ENCODE data around the gene PPP1CB. TPM values are rescaled to one million over a fixed set of nuclear protein-coding genes. Genes with fewer than 3 reads are reported as not detected.

Gene PPP1CB
- 100 to 1,000 TPM; 185 to 201 TPM for total RNA-seq

GRCh38 chr2:28751252-28751955 lies at the start of gene PPP1CB:
TSS of gene PPP1CB (plus strand) at chr2:28751830. CDS start at chr2:28752125, 295 bp downstream.
- Mint-ChIP-seq H3K9me3 (no peaks in the 10 kb centered on the region), H3K27ac (peak within 1 kb of the TSS; percentile 96 to 99), H3K36me3 (peaks cover 17 to 23% of the 10 kb centered on the region in 2 donors)
- DNase-seq (ENCODE audit: low spot score in 2 of 2) (peak; percentile 95 to 98), ATAC-seq (peak; percentile 91)

GRCh38 chr2:28702415-28702861 lies 49.2 kb upstream of the PPP1CB start:
- Mint-ChIP-seq H3K9me3 (peaks cover 8 to 19% of the 10 kb centered on the region in 2 donors), H3K36me3 (no peaks in the 10 kb centered on the region), H3K27ac (peak overlapping the region in 1 of 2 donors; percentile 89)
- ATAC-seq (no peak), DNase-seq (ENCODE audit: low spot score in 2 of 2) (no peak)

- Mint-ChIP-seq H3K9me3 (peaks cover 8 to 19% of the 10 kb centered on the region in 2 donors), H3K27ac (no peak overlapping the region), H3K36me3 (no peaks in the 10 kb centered on the region)
- DNase-seq (ENCODE audit: low spot score in 2 of 2) (no peak), ATAC-seq (no peak)
Observed at GRCh38 chr2:28702878-28703277, 48.8 kb upstream of the PPP1CB start.

GRCh38 chr2:28704621-28705020 lies 47.0 kb upstream of the PPP1CB start:
- no peaks in the 10 kb centered on the region for H3K36me3 Mint-ChIP-seq
- DNase-seq (ENCODE audit: low spot score in 2 of 2) (no peak), ATAC-seq (no peak)
- peaks cover 8 to 19% of the 10 kb centered on the region in 2 donors for H3K9me3 Mint-ChIP-seq
- H3K27ac Mint-ChIP-seq: no peak overlapping the region

- Mint-ChIP-seq H3K9me3 (peaks cover 8 to 19% of the 10 kb centered on the region in 2 donors), H3K27ac (no peak overlapping the region), H3K36me3 (no peaks in the 10 kb centered on the region)
- no peak for ATAC-seq
- no peak for DNase-seq (ENCODE audit: low spot score in 2 of 2)
Observed at GRCh38 chr2:28705751-28706440, 45.7 kb upstream of the PPP1CB start.

- H3K36me3 Mint-ChIP-seq: no peaks in the 10 kb centered on the region
- H3K27ac Mint-ChIP-seq: no peak overlapping the region
- peaks cover 8 to 19% of the 10 kb centered on the region in 2 donors for H3K9me3 Mint-ChIP-seq
- ATAC-seq (no peak), DNase-seq (ENCODE audit: low spot score in 2 of 2) (no peak)
Observed at GRCh38 chr2:28707592-28707991, 44.0 kb upstream of the PPP1CB start.

GRCh38 chr2:28709101-28709500 lies 42.5 kb upstream of the PPP1CB start:
- no peak overlapping the region for H3K27ac Mint-ChIP-seq
- ATAC-seq (no peak), DNase-seq (ENCODE audit: low spot score in 2 of 2) (no peak)
- H3K36me3 Mint-ChIP-seq: no peaks in the 10 kb centered on the region
- H3K9me3 Mint-ChIP-seq: peaks cover 8 to 14% of the 10 kb centered on the region in 2 donors

- Mint-ChIP-seq H3K9me3 (peaks cover 6 to 12% of the 10 kb centered on the region in 2 donors), H3K36me3 (no peaks in the 10 kb centered on the region), H3K27ac (no peak overlapping the region)
- ATAC-seq (no peak), DNase-seq (ENCODE audit: low spot score in 2 of 2) (no peak)
Observed at GRCh38 chr2:28710545-28710944, 41.1 kb upstream of the PPP1CB start.

- DNase-seq (ENCODE audit: low spot score in 2 of 2) (no peak), ATAC-seq (peak; percentile 75 to 81)
- no peaks in the 10 kb centered on the region for H3K36me3 Mint-ChIP-seq
- H3K27ac Mint-ChIP-seq: peak overlapping the region; percentile 8 to 35
- no peaks in the 10 kb centered on the region for H3K9me3 Mint-ChIP-seq
Observed at GRCh38 chr2:28713577-28714298, 37.9 kb upstream of the PPP1CB start.

GRCh38 chr2:28716265-28716865 lies 35.3 kb upstream of the PPP1CB start:
- Mint-ChIP-seq H3K9me3 (no peaks in the 10 kb centered on the region), H3K27ac (no peak overlapping the region), H3K36me3 (no peaks in the 10 kb centered on the region)
- DNase-seq (ENCODE audit: low spot score in 2 of 2): no peak
- ATAC-seq: peak; percentile 36 to 41

GRCh38 chr2:28717339-28717758 lies 34.3 kb upstream of the PPP1CB start:
- no peak for DNase-seq (ENCODE audit: low spot score in 2 of 2)
- no peaks in the 10 kb centered on the region for H3K9me3 Mint-ChIP-seq
- no peak for ATAC-seq
- no peak overlapping the region for H3K27ac Mint-ChIP-seq
- no peaks in the 10 kb centered on the region for H3K36me3 Mint-ChIP-seq

- no peaks in the 10 kb centered on the region for H3K9me3 Mint-ChIP-seq
- no peaks in the 10 kb centered on the region for H3K36me3 Mint-ChIP-seq
- DNase-seq (ENCODE audit: low spot score in 2 of 2): no peak
- H3K27ac Mint-ChIP-seq: no peak overlapping the region
- ATAC-seq: no peak
Observed at GRCh38 chr2:28720345-28720744, 31.3 kb upstream of the PPP1CB start.

- Mint-ChIP-seq H3K36me3 (no peaks in the 10 kb centered on the region), H3K27ac (no peak overlapping the region), H3K9me3 (no peaks in the 10 kb centered on the region)
- ATAC-seq (no peak), DNase-seq (ENCODE audit: low spot score in 2 of 2) (no peak)
Observed at GRCh38 chr2:28721601-28722191, 29.9 kb upstream of the PPP1CB start.

GRCh38 chr2:28725021-28725711 lies 26.5 kb upstream of the PPP1CB start:
- Mint-ChIP-seq H3K27ac (no peak overlapping the region), H3K36me3 (no peaks in the 10 kb centered on the region), H3K9me3 (no peaks in the 10 kb centered on the region)
- DNase-seq (ENCODE audit: low spot score in 2 of 2) (no peak), ATAC-seq (no peak)

- no peaks in the 10 kb centered on the region for H3K36me3 Mint-ChIP-seq
- no peak overlapping the region for H3K27ac Mint-ChIP-seq
- ATAC-seq (no peak), DNase-seq (ENCODE audit: low spot score in 2 of 2) (no peak)
- no peaks in the 10 kb centered on the region for H3K9me3 Mint-ChIP-seq
Observed at GRCh38 chr2:28726177-28726576, 25.5 kb upstream of the PPP1CB start.

- H3K36me3 Mint-ChIP-seq: no peaks in the 10 kb centered on the region
- no peak for DNase-seq (ENCODE audit: low spot score in 2 of 2)
- H3K27ac Mint-ChIP-seq: no peak overlapping the region
- ATAC-seq: no peak
- no peaks in the 10 kb centered on the region for H3K9me3 Mint-ChIP-seq
Observed at GRCh38 chr2:28729698-28730097, 21.9 kb upstream of the PPP1CB start.
